IMR-90 (cell line): Measurements from ENCODE around the gene S1PR4. TPM values are rescaled to one million over a fixed set of nuclear protein-coding genes. Genes with fewer than 3 reads are reported as not detected.

Experiments used
- ATAC-seq: fragments of 200-7000 bp; cut with Tn5 transposase; 2 replicates; pipeline ENCODE4 v1.9.1; 2020; ENCODE audit warnings: low read depth, mild to moderate bottlenecking, moderate library complexity
- BruUV-seq: library from RNA; stranded (reverse); fragments of 400-500 nt; replicated peaks from 2 replicates; lab custom pipeline; 2021; lab: Mats Ljungman, UMichigan
- CTCF ChIA-PET: fragments of 300-600 bp; formaldehyde crosslinking; extraction: SDS; loops from one replicate; lab custom pipeline; 2021; ENCODE audit warnings: antibody characterized with exemption; lab: Yijun Ruan, JAX
- POLR2A ChIA-PET: fragments of 300-600 bp; sonication (Branson Sonifier 250); formaldehyde crosslinking; loops from one replicate; lab custom pipeline; 2022; ENCODE audit warnings: antibody characterized with exemption; ENCODE audit not compliant: unreplicated experiment; lab: Charles Lee
- DNase-seq: peaks from one replicate; pipeline ENCODE4 v3.0.0; 2013
- H2AFZ ChIP-seq: replicated peaks from 2 replicates; pipeline ENCODE3; 2013; ENCODE audit warnings: low read length, mild to moderate bottlenecking; ENCODE audit not compliant: poor library complexity
- H2AK5ac ChIP-seq: 2 replicates; pipeline ENCODE4 v1.6.1; 2013; ENCODE audit warnings: low read depth, low read length, inconsistent platforms
- H2AK9ac ChIP-seq: replicated peaks from 2 replicates; pipeline ENCODE3; 2013; ENCODE audit warnings: mild to moderate bottlenecking, low read depth, low read length, moderate library complexity; ENCODE audit not compliant: poor library complexity
- H2BK120ac ChIP-seq: 2 replicates; pipeline ENCODE4 v1.6.1; 2013; ENCODE audit warnings: low read depth, low read length, inconsistent platforms
- H2BK15ac ChIP-seq: 3 replicates; pipeline ENCODE4 v1.6.1; 2013; ENCODE audit warnings: low read depth, low read length, inconsistent platforms
- H2BK20ac ChIP-seq: 2 replicates; pipeline ENCODE4 v1.6.1; 2013; ENCODE audit warnings: low read depth, mild to moderate bottlenecking, inconsistent platforms, low read length, moderate library complexity
- H2BK5ac ChIP-seq: 2 replicates; pipeline ENCODE4 v1.6.1; 2013; ENCODE audit warnings: mild to moderate bottlenecking, low read depth, low read length, inconsistent platforms; ENCODE audit not compliant: poor library complexity, severe bottlenecking
- H3K14ac ChIP-seq: replicated peaks from 2 replicates; pipeline ENCODE4 v1.6.1; 2013; ENCODE audit warnings: low read depth, low read length, inconsistent platforms
- H3K18ac ChIP-seq: 2 replicates; pipeline ENCODE4 v1.6.1; 2013; ENCODE audit warnings: low read depth, low read length, control low read depth
- H3K23ac ChIP-seq: 2 replicates; pipeline ENCODE4 v1.6.1; 2013; ENCODE audit warnings: low read depth, low read length, inconsistent platforms
- H3K27ac ChIP-seq: 2 replicates; pipeline ENCODE4 v1.5.1; 2013; ENCODE audit warnings: mild to moderate bottlenecking, control low read depth, low read length; ENCODE audit not compliant: insufficient read depth
- H3K27me3 ChIP-seq: 2 replicates; pipeline ENCODE4 v1.6.1; 2013; ENCODE audit warnings: low read length; ENCODE audit not compliant: control insufficient read depth, insufficient read depth
- H3K36me3 ChIP-seq: 2 replicates; pipeline ENCODE4 v1.6.1; 2013; ENCODE audit warnings: low read length, mixed read lengths; ENCODE audit not compliant: control insufficient read depth, insufficient read depth
- H3K4ac ChIP-seq: 2 replicates; pipeline ENCODE4 v1.6.1; 2013; ENCODE audit warnings: low read depth, low read length, inconsistent platforms
- H3K4me1 ChIP-seq: 2 replicates; pipeline ENCODE4 v1.6.1; 2013; ENCODE audit warnings: low read length, mixed read lengths; ENCODE audit not compliant: control insufficient read depth, insufficient read depth
- H3K4me2 ChIP-seq: 2 replicates; pipeline ENCODE4 v1.6.1; 2013; ENCODE audit warnings: low read depth, mild to moderate bottlenecking, control low read depth, low read length, moderate library complexity
- H3K4me3 ChIP-seq: 2 replicates; pipeline ENCODE4 v1.5.1; 2013; ENCODE audit warnings: low read depth, mild to moderate bottlenecking, control low read depth, low read length, moderate library complexity; ENCODE audit not compliant: insufficient read depth
- H3K56ac ChIP-seq: 2 replicates; pipeline ENCODE4 v1.6.1; 2013; ENCODE audit warnings: low read length, inconsistent platforms; ENCODE audit not compliant: insufficient read depth; ENCODE audit errors: extremely low read depth
- H3K79me1 ChIP-seq, 2 experiments: 2 replicates each; pipeline ENCODE4 v1.6.1; 2013; ENCODE audit warnings: low read length in 2 of 2, inconsistent platforms in 1 of 2, low read depth in 1 of 2
- H3K9ac ChIP-seq: 2 replicates; pipeline ENCODE4 v1.6.1; 2013; ENCODE audit warnings: low read depth, low read length, control low read depth
- H3K9me1 ChIP-seq: 2 replicates; pipeline ENCODE4 v1.6.1; 2013; ENCODE audit warnings: low read length, inconsistent platforms; ENCODE audit not compliant: insufficient read depth
- H3K9me3 ChIP-seq: 2 replicates; pipeline ENCODE4 v1.6.1; 2013; ENCODE audit warnings: low read length; ENCODE audit not compliant: control insufficient read depth, insufficient read depth
- H4K20me1 ChIP-seq: 2 replicates; pipeline ENCODE4 v1.6.1; 2013; ENCODE audit warnings: low read length, inconsistent platforms; ENCODE audit not compliant: insufficient read depth
- H4K5ac ChIP-seq: 2 replicates; pipeline ENCODE4 v1.6.1; 2013; ENCODE audit warnings: mild to moderate bottlenecking, low read depth, low read length, control low read depth
- H4K8ac ChIP-seq, 2 experiments: 2 replicates each; pipeline ENCODE4 v1.6.1; 2013; ENCODE audit warnings: low read depth in 2 of 2, low read length in 2 of 2, control low read depth in 1 of 2, inconsistent platforms in 1 of 2
- H4K91ac ChIP-seq: 2 replicates; pipeline ENCODE4 v1.6.1; 2013; ENCODE audit warnings: low read depth, low read length, inconsistent platforms; ENCODE audit not compliant: insufficient read depth
- BHLHE40 ChIP-seq: fragments of 150-350 bp; IDR thresholded peaks from 2 replicates; pipeline ENCODE4 v1.6.1; 2016; ENCODE audit warnings: mild to moderate bottlenecking, low read depth, low read length
- CEBPB ChIP-seq: IDR thresholded peaks from 2 replicates; pipeline ENCODE4 v1.6.1; 2012; ENCODE audit warnings: low read depth, low read length, improper control_type of control experiment
- CHD1 ChIP-seq: IDR thresholded peaks from 2 replicates; pipeline ENCODE4 v1.6.1; 2012; ENCODE audit warnings: low read depth, low read length, improper control_type of control experiment
- FOS ChIP-seq: fragments of 150-350 bp; IDR thresholded peaks from 2 replicates; pipeline ENCODE4 v1.6.1; 2016; ENCODE audit warnings: low read depth, low read length
- MAFK ChIP-seq: IDR thresholded peaks from 2 replicates; pipeline ENCODE4 v1.6.1; 2012; ENCODE audit warnings: low read depth, low read length, improper control_type of control experiment
- MAZ ChIP-seq: IDR thresholded peaks from 2 replicates; pipeline ENCODE4 v1.6.1; 2012; ENCODE audit warnings: low read depth, mild to moderate bottlenecking, low read length, improper control_type of control experiment, moderate library complexity, borderline replicate concordance
- MXI1 ChIP-seq: IDR thresholded peaks from 2 replicates; pipeline ENCODE4 v1.6.1; 2012; ENCODE audit warnings: low read depth, mild to moderate bottlenecking, low read length, moderate library complexity, borderline replicate concordance
- NFE2L2 ChIP-seq: fragments of 150-350 bp; IDR thresholded peaks from 2 replicates; pipeline ENCODE4 v1.6.1; 2016; ENCODE audit warnings: low read depth, mild to moderate bottlenecking, low read length
- POLR2A ChIP-seq: IDR thresholded peaks from 2 replicates; pipeline ENCODE4 v1.6.1; 2012; ENCODE audit warnings: mild to moderate bottlenecking, low read depth, low read length
- RCOR1 ChIP-seq: IDR thresholded peaks from 2 replicates; pipeline ENCODE4 v1.6.1; 2012; ENCODE audit warnings: mild to moderate bottlenecking, low read length, improper control_type of control experiment; ENCODE audit not compliant: insufficient replicate concordance
- RFX5 ChIP-seq: IDR thresholded peaks from 2 replicates; pipeline ENCODE4 v1.8.0; 2012; ENCODE audit warnings: low read depth, mild to moderate bottlenecking, low read length, moderate library complexity
- SMC3 ChIP-seq: fragments of 150-350 bp; IDR thresholded peaks from 2 replicates; pipeline ENCODE4 v1.6.1; 2016; ENCODE audit warnings: low read depth, mild to moderate bottlenecking, antibody characterized with exemption, low read length, moderate library complexity
- USF2 ChIP-seq: fragments of 150-350 bp; IDR thresholded peaks from 2 replicates; pipeline ENCODE4 v1.6.1; 2017; ENCODE audit warnings: mild to moderate bottlenecking, antibody characterized with exemption, low read length, low read depth
- WGBS, 2 experiments: methylation state at CpG; one replicate each; pipeline versions ENCODE4 v1.1.5 to v1.1.7; 2013; ENCODE audit warnings: missing lambda C conversion rate in 2 of 2; ENCODE audit not compliant: insufficient read length in 1 of 2; ENCODE audit errors: extremely low coverage in 2 of 2; 5-methylcytosine and 5-hydroxymethylcytosine counted together
- dilution Hi-C: fragments of 300-500 bp; cut with HindIII; formaldehyde crosslinking; loops from one replicate; pipeline ENCODE4 v1.14.3; 2018; ENCODE audit warnings: low sequenced_read_pairs; ENCODE audit not compliant: unreplicated experiment
- in situ Hi-C: fragments of 300-500 bp; cut with MboI; formaldehyde crosslinking; loops from 3 replicates; pipeline ENCODE4 v1.14.3; 2019; ENCODE audit warnings: low sequenced_read_pairs, inconsistent platforms, mixed read lengths
- intact Hi-C: fragments of 100-400 bp; cut with micrococcal nuclease; formaldehyde crosslinking; loops from 2 replicates; pipeline ENCODE4 v1.10.0; 2022
- polyA plus RNA-seq, 3 experiments: library from polyadenylated mRNA; depleted of rRNA; stranded (reverse); fragments of >200 nt; gene quantifications; 2 replicates each; pipeline ENCODE4 v1.2.3, GENCODE V29; 2012; ENCODE audit warnings: low replicate concordance in 1 of 3
- total RNA-seq: library from RNA; depleted of rRNA; stranded (reverse); fragments of >200 nt; gene quantifications from 2 replicates; pipeline ENCODE4 v1.2.3, GENCODE V29; 2012
- TF ChIP-seq, protein P1 (sequence below): conservative IDR thresholded peaks from 2 replicates; pipeline ENCODE4 v1.5.1; 2012; ENCODE audit warnings: mild to moderate bottlenecking, low read depth, low read length, improper control_type of control experiment
- TF ChIP-seq, protein P2 (sequence below): fragments of 150-350 bp; IDR thresholded peaks from 2 replicates; pipeline ENCODE4 v1.6.1; 2016; ENCODE audit warnings: low read depth, mild to moderate bottlenecking, low read length, moderate library complexity, borderline replicate concordance

The S1PR4 gene
- total and polyA plus RNA-seq, 2 of the 4 experiments (the other 2 are of a cell fraction): not detected

- Histone ChIP-seq H3K4me3 (no peak within 1 kb of the TSS), H3K27ac (no peak within 1 kb of the TSS), H3K23ac (no peak within 1 kb of the TSS), H2AK9ac (no peak within 1 kb of the TSS), H3K36me3 (no peaks in the 10 kb centered on the region), H3K9me1 (no peaks in the 10 kb centered on the region), H3K4ac (no peak within 1 kb of the TSS), H3K9me3 (peaks cover 3% of the 10 kb centered on the region; the same call in 1 of the 2 replicates), H3K9ac (no peak within 1 kb of the TSS), H2BK20ac (no peak within 1 kb of the TSS), H3K56ac (no peak within 1 kb of the TSS), H2AFZ (peak within 1 kb of the TSS; percentile 58), H3K4me2 (no peak within 1 kb of the TSS), H2BK15ac (no peak within 1 kb of the TSS), H4K8ac (no peak within 1 kb of the TSS), H3K18ac (no peak within 1 kb of the TSS), H3K14ac (no peak within 1 kb of the TSS), H3K4me1 (no peaks in the 10 kb centered on the region), H2BK120ac (no peak within 1 kb of the TSS), H4K5ac (no peak within 1 kb of the TSS), H4K20me1 (no peaks in the 10 kb centered on the region), H3K79me1 (no peaks in the 10 kb centered on the region), H2AK5ac (no peak within 1 kb of the TSS), H4K91ac (no peak within 1 kb of the TSS), H2BK5ac (no peak within 1 kb of the TSS), H3K27me3 (no peaks in the 10 kb centered on the region)
- WGBS, 2 experiments: 98% methylated on average over 9 of the region's 40 CpGs; no CpG with 5 or more reads in 1 of the 2 experiments
- TF ChIP-seq, protein P1, sequence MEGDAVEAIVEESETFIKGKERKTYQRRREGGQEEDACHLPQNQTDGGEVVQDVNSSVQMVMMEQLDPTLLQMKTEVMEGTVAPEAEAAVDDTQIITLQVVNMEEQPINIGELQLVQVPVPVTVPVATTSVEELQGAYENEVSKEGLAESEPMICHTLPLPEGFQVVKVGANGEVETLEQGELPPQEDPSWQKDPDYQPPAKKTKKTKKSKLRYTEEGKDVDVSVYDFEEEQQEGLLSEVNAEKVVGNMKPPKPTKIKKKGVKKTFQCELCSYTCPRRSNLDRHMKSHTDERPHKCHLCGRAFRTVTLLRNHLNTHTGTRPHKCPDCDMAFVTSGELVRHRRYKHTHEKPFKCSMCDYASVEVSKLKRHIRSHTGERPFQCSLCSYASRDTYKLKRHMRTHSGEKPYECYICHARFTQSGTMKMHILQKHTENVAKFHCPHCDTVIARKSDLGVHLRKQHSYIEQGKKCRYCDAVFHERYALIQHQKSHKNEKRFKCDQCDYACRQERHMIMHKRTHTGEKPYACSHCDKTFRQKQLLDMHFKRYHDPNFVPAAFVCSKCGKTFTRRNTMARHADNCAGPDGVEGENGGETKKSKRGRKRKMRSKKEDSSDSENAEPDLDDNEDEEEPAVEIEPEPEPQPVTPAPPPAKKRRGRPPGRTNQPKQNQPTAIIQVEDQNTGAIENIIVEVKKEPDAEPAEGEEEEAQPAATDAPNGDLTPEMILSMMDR: no peak
- TF ChIP-seq MXI1 (no peak), MAFK (no peak), USF2 (no peak), FOS (no peak), RCOR1 (no peak), RFX5 (no peak), MAZ (no peak), CEBPB (no peak), CHD1 (no peak), SMC3 (no peak), POLR2A (no peak), NFE2L2 (no peak), BHLHE40 (no peak)
- TF ChIP-seq, protein P2, sequence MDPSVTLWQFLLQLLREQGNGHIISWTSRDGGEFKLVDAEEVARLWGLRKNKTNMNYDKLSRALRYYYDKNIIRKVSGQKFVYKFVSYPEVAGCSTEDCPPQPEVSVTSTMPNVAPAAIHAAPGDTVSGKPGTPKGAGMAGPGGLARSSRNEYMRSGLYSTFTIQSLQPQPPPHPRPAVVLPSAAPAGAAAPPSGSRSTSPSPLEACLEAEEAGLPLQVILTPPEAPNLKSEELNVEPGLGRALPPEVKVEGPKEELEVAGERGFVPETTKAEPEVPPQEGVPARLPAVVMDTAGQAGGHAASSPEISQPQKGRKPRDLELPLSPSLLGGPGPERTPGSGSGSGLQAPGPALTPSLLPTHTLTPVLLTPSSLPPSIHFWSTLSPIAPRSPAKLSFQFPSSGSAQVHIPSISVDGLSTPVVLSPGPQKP: no peak
- dilution Hi-C loops (no loop called here), intact Hi-C loops (no loop called here), in situ Hi-C loops (no loop called here)
- BruUV-seq: no TSS peak
- CTCF ChIA-PET: no interaction called here
- DNase-seq: no peak
- POLR2A ChIA-PET: no interaction called here
- ATAC-seq: no peak
Measured at GRCh38 chr19:3135961-3136683, 42.4 kb upstream of the S1PR4 start, which contains the start of gene GNA15. Gene GNA15 (plus strand): TSS chr19:3136033. CDS start chr19:3136451, 418 bp downstream.
